Erythroblast (primary cell): ENCODE results near the gene ENTPD2.

Experiments
- GATA1 ChIP-seq: IDR thresholded peaks from 2 replicates; pipeline ENCODE4 v1.6.1; 2011; ENCODE audit warnings: low read depth, mild to moderate bottlenecking, control low read depth, low read length, moderate library complexity
- POLR2A ChIP-seq: IDR thresholded peaks from 2 replicates; pipeline ENCODE4 v1.6.1; 2011; ENCODE audit warnings: mild to moderate bottlenecking, low read length

DNA sequence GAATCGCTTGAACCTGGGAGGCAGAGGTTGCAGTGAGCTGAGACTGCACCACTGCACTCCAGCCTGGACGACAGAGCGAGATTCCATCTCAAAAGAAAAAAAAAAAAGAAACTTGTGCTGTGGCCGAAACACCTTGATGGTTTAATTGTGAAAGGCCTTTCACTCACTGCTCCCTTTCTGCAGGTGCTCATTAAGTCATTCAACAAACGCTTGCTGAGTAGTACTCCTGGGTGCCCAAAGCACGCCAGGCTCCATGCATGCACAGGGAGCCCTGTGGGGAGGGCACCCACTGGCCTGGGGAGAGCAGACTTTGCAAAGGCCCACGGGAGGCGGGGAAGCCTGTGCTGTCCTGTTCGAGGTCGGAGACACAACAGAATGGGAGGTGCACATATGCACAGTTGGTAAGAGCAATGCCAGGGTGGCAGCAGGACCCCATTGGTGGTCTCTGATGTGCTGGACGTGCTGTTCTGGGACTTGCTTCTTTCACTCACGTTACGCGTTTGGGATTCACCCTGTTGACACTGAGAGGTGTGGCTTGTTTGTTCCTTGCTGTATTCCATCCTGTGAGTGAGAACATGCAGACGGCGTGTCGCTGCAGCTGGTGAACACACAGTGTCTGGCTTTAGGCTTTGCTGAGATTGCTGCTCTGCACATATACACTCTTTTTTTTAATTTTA lies 3.0 kb upstream of the ENTPD2 start:
- TF ChIP-seq POLR2A = no peak
- TF ChIP-seq GATA1 = no peak
